Activated T-cell treated with anti-CD3 and anti-CD28 coated beads for 48 hours (primary cell): ENCODE measurements around the gene PIGX.

Experiments used
- DNase-seq: peaks from one replicate; pipeline ENCODE4 v3.0.0-alpha.2; 2020; ENCODE audit warnings: low read depth

Gene PIGX

GRCh38 chr3:196711838-196712513 is at the start of gene PIGX, which contains the start of gene CEP19:
Gene PIGX, plus strand, starts transcription at chr3:196712377.
Gene CEP19, minus strand, starts transcription at chr3:196712250. Its CDS starts 3,593 bp downstream, at chr3:196708657.
- DNase-seq: peak; percentile 90

DNA sequence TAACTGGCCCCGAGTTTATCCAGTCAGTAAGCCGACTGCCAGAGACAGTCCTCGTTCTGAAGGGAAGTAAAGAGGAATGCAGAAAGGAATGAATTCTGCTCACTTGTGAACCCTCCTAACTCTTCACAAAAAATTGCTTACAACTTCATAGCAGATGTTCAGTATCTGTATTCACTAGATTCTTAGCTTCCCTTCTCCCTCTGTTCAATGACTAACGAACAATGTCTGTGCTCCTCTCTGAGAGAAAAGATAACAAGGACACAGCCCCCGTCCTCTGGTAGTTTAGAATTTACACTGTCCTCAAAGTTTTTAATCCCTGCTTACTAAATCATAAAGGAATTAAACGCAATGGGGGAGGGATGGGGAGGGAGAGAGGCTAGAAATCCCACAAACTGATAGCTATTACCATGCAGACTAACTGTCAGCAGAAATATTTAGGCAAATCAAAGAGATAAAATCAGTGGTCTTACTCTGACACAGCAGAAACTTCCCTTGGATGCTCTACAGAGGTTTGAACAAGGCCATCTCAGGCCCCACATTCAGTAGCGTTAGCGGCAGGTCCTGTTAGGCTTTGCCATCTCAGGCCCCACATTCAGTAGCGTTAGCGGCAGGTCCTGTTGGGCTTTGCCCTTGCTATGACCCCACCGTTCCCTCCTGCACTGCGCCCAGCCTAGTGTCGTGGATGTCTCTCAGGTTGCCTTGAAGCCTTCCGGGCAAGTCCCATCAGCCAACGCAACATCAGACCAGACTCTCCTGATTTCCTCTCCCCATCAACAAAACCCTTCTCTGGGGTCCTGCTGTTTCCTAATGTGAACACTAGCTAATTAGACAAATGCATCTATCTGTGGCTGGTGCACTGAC is 49.2 kb upstream of the PIGX start:
- DNase-seq: no peak

DNA sequence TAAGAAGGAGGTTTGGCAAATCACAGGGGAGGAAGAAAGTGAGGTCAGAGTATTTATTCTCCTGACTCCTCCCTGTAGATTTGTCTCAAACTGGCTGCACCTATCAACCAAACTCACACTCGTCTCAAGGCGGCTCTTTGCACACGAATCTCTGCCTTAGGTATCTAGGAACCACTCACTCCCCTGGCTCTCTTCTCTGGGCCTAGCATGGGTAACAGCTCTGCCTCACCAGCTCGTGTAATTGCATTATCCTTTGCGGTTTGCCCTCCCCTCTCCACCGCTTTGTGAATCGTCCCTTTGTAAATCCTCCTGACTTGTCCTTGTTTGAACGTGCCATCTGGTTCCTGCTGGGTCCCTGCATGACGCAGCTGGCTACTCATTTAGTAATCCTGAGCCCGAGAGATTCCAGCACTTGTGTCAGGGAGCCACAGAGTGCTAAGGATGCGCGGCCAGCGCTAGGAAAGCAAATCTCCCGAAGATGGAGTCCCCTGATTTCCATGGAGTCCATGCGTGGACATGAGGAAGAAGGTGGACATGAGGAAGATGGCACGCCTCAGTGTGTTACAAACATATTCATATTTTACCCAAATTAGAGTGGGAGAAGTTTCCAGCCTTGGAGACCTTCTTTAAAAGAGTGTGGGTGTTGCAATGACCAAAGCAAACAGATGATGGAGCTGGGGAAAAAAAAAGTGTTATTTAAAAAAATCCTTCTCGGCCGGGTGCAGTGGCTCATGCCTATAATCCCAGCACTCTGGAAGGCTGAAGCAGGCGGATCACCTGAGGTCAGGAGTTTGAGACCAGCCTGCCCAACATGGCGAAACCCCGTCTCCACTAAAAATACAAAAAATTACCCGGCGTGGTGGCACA is 45.9 kb upstream of the PIGX start:
- DNase-seq: no peak

DNA sequence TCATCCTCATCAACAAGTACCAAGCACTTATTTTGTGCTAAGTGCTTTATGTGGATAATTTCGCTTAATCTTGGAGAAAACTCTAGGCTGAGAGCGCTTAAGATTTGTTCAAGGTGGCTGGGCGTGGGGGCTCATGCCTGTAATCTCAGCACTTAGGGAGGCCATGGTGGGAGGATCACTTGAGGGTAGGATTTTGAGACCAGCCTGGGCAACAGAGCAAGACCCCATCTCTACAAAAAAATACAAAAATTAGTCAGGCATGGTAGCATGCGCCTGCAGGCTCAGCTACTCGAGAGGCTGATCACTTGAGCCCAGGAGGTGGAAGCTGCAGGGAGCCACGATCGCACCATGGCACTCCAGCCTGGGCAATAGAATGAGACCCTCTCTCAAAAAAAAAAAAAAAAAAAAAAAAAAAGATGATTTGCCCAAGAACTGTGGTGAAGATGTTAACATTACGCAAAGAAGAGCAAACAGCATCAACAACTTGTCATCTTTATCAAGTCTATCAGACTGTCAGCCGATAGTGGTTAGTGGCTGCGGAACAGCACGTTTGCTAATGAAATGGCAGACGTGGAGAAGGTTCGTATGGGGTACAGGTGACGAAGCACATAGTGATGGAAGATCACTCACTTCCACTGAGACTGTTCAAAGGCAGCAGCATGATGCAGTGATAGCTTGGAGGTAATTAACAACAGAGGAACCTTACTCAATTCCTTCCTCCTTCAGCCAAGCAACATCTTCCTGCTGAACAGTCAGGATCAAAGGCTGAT is 44.9 kb upstream of the PIGX start:
- DNase-seq: no peak

- no peak for DNase-seq
Observed at GRCh38 chr3:196670339-196670738, 41.8 kb upstream of the PIGX start.

DNA sequence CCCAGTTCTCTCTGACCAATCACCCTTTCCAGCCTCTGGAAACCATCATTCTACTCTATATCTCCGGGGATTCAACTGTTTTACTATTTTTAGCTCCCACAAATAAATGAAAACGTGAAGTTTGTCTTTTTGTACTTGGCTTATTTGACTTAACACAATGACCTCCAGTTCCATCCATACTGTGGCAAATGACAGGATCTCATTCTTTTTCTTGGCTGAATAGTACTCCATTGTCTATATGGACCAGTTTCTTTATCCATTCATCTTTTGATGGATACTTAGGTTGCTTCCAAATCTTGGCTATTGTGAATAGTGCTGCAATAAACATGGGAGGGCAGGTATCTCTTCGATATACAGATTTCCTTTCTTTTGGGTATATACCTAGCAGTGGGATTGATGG is 38.5 kb upstream of the PIGX start:
- no peak for DNase-seq

DNA sequence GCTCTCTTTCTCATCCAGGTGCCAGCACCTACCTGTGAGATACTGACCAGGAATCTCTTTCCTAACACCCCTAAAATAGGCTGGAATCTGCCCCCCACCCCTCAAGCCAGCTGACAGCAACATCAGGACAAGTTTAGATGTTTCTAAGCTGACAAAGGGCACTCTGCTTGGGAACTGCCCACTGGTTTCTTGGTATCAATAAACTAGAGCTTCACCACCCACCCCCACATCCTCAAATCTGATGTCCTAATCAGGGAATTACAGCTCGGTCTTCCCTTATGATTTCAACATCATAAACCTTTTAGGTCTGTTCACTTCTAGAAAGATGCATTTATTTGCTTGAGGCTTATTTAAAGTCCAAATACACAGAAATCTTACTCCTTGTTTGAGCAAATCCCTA is 34.8 kb upstream of the PIGX start:
- no peak for DNase-seq

DNA sequence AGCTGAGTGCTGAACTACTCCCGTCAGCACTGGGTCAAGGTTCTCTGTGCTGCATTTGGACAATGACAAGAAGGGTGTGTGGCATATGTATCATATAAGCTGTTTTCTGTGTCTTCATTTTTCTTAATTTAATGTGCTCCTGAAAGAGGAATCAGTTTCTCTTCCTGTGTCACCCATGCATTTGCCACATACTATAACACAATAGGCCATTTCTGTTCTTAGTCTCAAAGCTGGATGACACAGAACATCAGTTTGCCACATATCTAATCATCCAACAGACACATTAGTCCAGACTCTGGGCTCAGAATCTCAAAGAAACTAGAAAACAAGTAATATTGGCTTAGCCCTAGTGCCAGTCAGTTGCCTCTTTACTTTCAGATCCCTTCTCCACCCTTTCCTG is 34.2 kb upstream of the PIGX start:
- no peak for DNase-seq

DNA sequence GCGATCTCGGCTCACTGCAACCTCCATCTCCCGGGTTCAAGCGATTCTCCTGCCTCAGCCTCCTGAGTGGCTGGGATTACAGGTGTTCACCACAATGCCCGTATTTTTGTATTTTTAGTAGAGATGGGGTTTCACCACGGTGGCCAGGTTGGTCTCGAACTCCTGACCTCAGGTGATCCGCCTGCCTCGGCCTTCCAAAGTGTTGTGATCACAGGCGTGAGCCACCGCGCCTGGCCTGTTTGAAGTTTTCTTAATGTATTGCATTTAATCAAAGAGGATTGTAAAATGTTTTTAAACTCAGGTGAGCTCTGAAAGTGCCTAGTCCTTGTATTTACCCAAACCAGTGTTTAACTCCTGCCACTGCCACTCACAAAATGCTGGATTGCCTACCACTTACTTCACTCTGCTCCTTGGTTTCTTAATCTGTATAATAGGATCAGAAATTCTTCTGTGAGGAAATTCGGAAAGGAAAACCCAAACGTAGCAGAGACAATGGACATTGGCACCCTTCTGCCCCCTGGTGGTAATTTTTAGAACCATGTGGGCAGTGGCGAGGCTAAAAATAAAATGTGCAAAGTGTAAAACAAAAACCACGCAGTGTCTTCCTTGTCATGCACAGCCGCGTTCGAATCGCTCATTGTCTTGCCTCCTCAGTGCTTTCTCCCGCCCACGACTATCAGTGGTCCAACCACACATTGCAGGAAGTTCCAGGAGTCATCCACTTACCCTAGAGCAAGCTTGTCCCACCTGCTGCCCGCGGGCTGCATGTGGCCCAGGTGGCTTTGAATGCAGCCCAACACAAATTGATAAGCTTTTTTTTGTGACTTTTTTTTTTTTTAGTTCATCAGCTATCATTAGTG is 27.4 kb upstream of the PIGX start:
- peak; percentile 40 for DNase-seq

DNA sequence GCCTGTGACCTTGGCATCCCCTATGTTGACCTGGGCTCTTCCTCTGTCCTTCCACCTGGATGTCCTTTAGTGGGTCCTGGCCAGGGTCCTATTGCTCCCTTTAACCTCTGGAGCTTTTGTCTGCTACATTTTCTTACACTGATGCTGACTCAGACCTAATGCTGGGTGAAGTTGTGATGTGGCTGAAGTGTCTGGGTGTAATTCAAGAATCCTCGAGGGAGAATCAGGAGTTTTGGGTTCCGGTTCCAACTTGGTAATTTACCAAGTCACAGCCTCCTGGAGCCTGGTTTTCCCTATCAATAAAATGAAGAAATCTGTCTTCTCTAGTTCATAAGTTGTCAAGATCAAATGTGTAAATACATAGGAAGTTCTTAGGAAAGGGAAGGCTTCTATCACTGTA is 25.7 kb upstream of the PIGX start:
- DNase-seq: no peak

GRCh38 chr3:196688349-196688748 is 23.8 kb upstream of the PIGX start:
- DNase-seq: no peak

- DNase-seq: no peak
Observed at GRCh38 chr3:196689941-196690660, 22.1 kb upstream of the PIGX start.

DNA sequence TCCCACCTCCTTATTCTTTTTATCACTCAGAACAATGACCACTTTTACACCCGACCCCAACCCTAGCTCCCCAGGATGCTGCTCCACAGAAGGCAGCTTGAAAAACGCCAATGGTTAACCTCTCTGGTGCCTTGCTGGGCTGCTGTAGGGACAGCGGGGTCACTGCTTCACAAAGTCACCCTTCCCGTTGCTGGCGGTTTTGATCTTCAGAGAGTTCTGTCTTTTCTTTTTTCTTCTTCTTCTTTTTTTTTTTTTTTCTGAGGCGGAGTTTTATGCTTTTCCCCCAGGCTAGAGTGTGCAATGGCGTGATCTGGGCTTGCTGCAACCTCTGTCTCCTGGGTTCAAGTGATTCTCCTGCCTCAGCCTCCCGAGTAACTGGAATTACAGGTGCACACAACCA is 20.8 kb upstream of the PIGX start:
- no peak for DNase-seq

DNA sequence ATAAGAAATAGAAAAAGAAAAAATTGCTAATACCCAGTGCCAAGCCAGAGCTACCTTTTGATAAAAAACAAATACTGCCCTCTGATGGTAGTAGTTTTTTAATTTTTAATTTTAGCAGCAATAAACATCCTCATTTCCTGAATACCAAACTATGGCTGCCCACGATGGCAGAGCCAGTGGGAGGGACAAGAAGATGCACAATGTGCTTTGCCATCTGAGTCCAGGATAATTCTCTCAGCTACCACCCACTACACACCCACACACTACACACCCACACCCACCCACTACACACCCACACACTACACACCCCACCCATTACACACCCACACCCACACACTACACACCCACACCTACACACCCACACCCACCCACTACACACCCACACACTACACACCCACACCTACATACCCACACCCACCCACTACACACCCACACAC is 18.0 kb upstream of the PIGX start:
- DNase-seq: no peak

GRCh38 chr3:196694941-196695848 is 17.0 kb upstream of the PIGX start:
- no peak for DNase-seq

GRCh38 chr3:196695849-196696226 is 16.3 kb upstream of the PIGX start:
- DNase-seq: no peak

DNA sequence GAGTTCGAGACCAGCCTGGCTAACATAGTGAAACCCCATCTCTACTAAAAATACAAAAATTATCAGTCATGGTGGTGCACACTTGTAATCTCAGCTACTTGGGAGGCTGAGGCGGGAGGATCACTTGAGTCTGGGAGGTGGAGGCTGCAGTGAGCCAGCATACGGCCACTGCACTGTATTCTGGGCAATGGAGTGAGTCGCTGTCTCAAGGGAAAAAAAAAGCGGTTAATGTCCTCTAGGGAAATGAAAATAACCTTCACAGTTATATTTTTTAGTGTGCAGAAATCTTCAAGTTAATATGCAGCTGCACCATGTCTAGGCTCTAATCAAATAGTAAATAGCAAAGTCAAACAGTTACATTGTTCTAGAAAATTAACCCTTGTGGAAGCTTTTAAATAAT is 14.9 kb upstream of the PIGX start:
- DNase-seq: no peak

DNA sequence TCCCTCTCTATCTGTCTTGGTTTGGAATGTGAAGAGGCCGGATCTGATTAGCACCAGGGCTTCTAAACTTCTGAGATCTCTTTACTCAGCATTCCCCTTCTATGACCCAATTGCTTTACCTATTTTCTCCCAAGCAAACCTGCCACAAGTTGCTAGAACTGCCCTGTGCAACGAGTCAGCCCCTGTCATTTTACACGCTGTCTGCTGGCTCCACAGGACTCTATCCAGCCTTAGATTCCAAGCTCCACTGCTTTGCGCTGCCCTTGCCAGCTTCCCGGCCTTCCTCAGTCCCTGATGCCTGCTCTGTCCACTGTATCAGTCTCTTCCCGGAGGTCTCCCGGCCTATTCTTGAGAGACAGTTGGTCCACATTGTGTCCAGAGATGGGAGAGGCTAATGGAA is 12.4 kb upstream of the PIGX start:
- no peak for DNase-seq

DNA sequence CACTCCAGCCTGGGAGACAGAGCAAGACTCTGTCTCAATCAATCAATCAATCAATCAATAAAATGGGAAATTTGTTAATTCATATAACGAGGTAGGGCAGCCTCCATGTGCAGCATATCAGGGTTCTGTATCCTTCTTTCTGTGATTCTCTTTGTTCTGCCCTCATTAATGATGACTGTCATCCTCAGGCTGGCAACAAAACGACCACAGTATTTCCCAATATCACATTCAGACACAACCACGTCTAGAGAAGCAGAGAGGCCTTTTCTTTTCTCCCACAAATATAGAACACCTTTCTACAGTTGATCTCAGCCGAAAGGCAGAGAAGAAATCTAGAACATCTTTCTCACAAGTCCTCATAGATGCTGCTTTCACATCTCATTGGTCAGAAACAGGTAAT is 11.4 kb upstream of the PIGX start:
- DNase-seq: no peak
